KOPT-K1 (cell line): ENCODE data around the gene GSTM3.
"Not testable (repeated sequence)": the region's sequence is repeated elsewhere in the genome, so short reads cannot be mapped to it uniquely, and the experiment has no call there.

Source experiments
- H3K27ac ChIP-seq: fragments of 200-600 bp; sonication (generic); 2 replicates; pipeline ENCODE4 v1.5.1; 2016; ENCODE audit warnings: antibody characterized with exemption, mild to moderate bottlenecking, low read depth, low read length; ENCODE audit not compliant: poor library complexity, severe bottlenecking
- H3K36me3 ChIP-seq: fragments of 200-600 bp; sonication (generic); 2 replicates; pipeline ENCODE4 v1.5.1; 2017; ENCODE audit warnings: antibody characterized with exemption, mild to moderate bottlenecking, low read length, moderate library complexity; ENCODE audit not compliant: insufficient read depth
- H3K9me3 ChIP-seq: fragments of 200-600 bp; sonication (generic); 2 replicates; pipeline ENCODE4 v1.5.1; 2017; ENCODE audit warnings: antibody characterized with exemption, low read length, mild to moderate bottlenecking; ENCODE audit not compliant: insufficient read depth, poor library complexity, severe bottlenecking

GSTM3 gene

GRCh38 chr1:109713636-109714035, 27.2 kb downstream of the GSTM3 start:
- Histone ChIP-seq H3K36me3 (no peaks in the 10 kb centered on the region), H3K9me3 (peaks cover 8% of the 10 kb centered on the region), H3K27ac (no peak overlapping the region)

- H3K36me3 ChIP-seq, result no peaks in the 10 kb centered on the region
- peaks cover 15% of the 10 kb centered on the region for H3K9me3 ChIP-seq
Measured at GRCh38 chr1:109712321-109712864, 28.4 kb downstream of the GSTM3 start.

GRCh38 chr1:109711593-109712320, 29.1 kb downstream of the GSTM3 start, which contains the start of gene GSTM5:
Gene GSTM5, plus strand, starts transcription at chr1:109712251. Its CDS starts 62 bp downstream, at chr1:109712313.
- H3K27ac ChIP-seq, H3K36me3 ChIP-seq: not testable (repeated sequence)
- H3K9me3 ChIP-seq, result peaks cover 15% of the 10 kb centered on the region

More at GRCh38 chr1:109712321-109712864, 28.4 kb downstream of the GSTM3 start:
- no peak overlapping the region for H3K27ac ChIP-seq

DNA sequence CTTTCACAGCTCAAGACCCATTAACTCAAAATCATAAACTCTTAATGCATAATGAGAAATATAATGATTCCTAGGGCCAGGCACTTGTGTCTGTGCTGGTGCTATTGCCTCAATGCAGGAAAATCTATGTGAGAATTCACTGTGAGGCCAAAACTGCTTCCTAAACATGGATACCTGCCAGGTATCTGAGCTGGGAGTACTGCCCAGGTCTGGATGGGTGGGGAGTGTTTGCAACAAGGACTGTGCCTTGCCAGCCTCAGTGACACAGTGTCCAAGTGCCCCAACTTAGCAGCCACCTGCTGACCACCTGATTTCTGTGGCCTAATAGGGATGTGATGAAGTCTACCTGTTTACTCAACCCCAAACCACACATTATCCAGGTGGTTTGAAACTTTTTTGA, 31.0 kb downstream of the GSTM3 start:
- H3K27ac ChIP-seq, H3K36me3 ChIP-seq: not testable (repeated sequence)
- peaks cover 15% of the 10 kb centered on the region for H3K9me3 ChIP-seq

DNA sequence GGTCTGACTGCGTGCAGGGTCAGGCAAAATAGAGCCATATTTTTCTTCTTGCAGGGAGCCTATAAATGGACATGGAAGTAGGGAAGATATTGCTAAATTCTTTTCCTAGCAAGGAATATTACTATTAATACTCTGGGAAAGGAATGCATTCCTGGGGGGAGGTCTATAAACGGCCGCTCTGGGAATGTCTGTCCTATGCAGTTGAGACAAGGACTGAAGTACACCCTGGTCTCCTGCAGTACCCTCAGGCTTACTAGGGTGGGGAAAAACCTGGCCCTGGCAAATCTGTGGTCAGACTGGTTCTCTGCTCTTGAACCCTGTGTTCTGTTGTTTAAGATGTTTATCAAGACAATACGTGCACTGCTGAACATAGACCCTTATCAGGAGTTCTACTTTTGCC, 31.9 kb downstream of the GSTM3 start:
- peaks cover 23% of the 10 kb centered on the region for H3K9me3 ChIP-seq
- not testable (repeated sequence) for H3K36me3 ChIP-seq, H3K27ac ChIP-seq

DNA sequence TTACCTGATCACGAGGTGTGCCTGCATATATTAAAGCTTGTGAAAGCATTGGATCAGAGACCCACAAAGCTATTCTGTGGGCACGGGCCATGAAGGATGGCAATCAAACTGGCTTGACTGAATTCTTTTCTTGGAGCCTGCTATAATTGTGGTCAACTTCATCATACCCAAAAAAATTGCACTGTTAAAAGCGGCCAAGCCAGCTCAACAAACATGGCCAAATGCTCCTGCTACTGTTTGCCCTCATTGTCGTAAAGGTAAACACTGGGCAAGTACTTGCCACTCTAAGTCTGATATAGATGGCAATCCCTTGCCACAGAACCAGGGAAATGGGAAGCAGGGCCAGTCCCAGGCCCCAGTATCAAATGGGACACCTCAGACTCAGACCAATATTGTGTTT, 35.4 kb downstream of the GSTM3 start:
- H3K9me3 ChIP-seq, result peaks cover 35% of the 10 kb centered on the region
- no peaks in the 10 kb centered on the region for H3K36me3 ChIP-seq
- H3K27ac ChIP-seq, result no peak overlapping the region

- H3K9me3 ChIP-seq, result peaks cover 33% of the 10 kb centered on the region
- H3K27ac ChIP-seq, result no peak overlapping the region
- no peaks in the 10 kb centered on the region for H3K36me3 ChIP-seq
Measured at GRCh38 chr1:109704173-109704572, 36.7 kb downstream of the GSTM3 start.

DNA sequence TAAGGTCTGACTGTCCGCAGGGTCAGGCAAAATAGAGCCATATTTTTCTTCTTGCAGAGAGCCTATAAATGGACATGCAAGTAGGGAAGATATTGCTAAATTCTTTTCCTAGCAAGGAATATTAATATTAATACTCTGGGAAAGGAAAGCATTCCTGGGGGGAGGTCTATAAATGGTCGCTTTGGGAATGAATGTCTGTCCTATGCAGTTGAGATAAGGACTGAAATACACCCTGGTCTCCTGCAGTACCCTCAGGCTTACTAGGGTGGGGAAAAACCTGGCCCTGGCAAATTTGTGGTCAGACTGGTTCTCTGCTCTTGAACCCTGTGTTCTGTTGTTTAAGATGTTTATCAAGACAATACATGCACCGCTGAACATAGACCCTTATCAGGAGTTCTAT, 37.9 kb downstream of the GSTM3 start:
- H3K27ac ChIP-seq, result not testable (repeated sequence)
- peaks cover 21% of the 10 kb centered on the region for H3K9me3 ChIP-seq

DNA sequence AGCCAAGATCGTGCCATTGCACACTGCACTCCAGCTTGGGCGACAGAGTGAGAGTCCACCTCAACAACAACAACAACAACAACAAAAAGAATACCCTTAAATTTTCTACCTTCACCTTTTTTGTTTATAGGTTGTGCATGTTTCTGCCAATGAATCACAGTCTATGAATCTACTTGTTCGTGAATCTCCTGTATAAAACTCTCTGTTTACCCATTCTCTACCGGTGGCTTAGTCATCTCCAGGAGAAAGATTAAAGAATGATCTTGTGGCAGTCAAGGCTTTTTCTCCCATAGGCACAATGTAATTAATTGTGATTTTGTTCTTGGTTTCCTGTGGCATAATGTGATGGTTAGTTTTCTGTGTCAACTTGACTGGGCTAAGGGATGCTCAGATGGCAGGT, 43.0 kb downstream of the GSTM3 start:
- H3K27ac ChIP-seq, H3K9me3 ChIP-seq, H3K36me3 ChIP-seq: not testable (repeated sequence)

More for the DNA sequence above, 37.9 kb downstream of the GSTM3 start:
- not testable (repeated sequence) for H3K36me3 ChIP-seq

DNA sequence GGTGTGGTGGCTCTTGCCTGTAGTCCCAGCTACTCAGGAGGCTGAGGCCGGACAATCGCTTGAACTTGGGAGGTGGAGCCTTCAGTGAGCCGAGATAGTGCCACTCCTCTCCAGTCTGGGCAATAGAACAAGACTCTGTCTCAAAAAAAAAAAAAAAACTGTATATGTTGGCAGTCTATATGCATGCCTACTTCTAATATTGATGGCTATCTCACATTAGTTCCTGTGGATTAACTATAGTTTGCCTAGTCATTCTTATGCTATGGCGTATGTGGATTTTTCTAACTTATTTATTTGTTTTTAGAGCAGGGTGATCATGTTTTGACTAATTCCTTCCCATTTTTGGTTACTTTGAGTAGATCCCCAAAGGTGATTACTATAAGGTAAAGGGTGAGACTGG, 43.8 kb downstream of the GSTM3 start:
- Histone ChIP-seq H3K36me3 (no peaks in the 10 kb centered on the region), H3K9me3 (no peaks in the 10 kb centered on the region), H3K27ac (no peak overlapping the region)

- H3K36me3 ChIP-seq, H3K27ac ChIP-seq, H3K9me3 ChIP-seq: not testable (repeated sequence)
Measured at GRCh38 chr1:109695138-109695537, 45.7 kb downstream of the GSTM3 start.

DNA sequence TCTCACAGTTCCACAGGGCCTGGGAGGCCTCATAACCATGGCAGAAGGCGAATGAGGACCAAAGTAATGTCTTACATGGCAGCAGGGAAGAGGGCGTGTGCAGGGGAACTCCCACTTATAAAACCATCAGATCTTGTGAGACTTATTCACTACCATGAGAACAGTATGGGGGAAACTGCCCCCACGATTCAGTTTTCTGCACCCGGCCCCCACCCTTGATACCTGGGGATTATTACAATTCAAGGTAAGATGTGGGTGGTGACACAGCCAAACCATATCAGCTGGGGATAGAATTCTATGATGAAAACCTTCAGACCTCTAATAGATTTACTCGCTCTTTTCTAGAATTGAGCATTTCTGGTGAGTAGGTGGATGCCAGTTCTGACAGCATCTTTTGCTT, 46.4 kb downstream of the GSTM3 start:
- not testable (repeated sequence) for H3K9me3 ChIP-seq, H3K36me3 ChIP-seq, H3K27ac ChIP-seq

DNA sequence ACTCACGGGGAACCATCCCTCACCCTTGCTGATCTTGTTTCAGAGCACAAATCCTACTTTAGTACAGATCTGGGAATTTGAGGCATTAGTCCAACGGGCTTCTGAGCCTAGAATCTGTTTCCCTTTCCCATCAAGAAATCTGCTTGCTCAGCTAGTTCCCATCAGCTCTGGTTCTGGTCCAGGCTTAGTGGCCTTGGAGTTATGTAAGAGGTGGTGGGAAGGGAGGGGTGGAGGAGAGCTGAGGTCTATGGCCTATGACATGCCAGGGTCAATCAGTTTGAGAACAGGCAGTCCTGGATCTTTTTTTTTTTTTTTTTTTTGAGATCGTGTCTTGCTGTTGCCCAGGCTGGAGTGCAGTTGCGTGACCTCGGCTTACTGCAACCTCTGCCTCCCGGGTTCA, 49.1 kb downstream of the GSTM3 start:
- Histone ChIP-seq H3K27ac (no peak overlapping the region), H3K9me3 (no peaks in the 10 kb centered on the region), H3K36me3 (no peaks in the 10 kb centered on the region)

- Histone ChIP-seq H3K27ac (no peak overlapping the region), H3K36me3 (no peaks in the 10 kb centered on the region), H3K9me3 (no peaks in the 10 kb centered on the region)
Measured at GRCh38 chr1:109689844-109690405, 50.9 kb downstream of the GSTM3 start.

GRCh38 chr1:109687641-109688499, 53.0 kb downstream of the GSTM3 start, which contains the start of gene GSTM1:
Gene GSTM1, plus strand, starts transcription at chr1:109687817. Its CDS starts 57 bp downstream, at chr1:109687874.
- no peaks in the 10 kb centered on the region for H3K9me3 ChIP-seq
- H3K27ac ChIP-seq, result no peak within 1 kb of the TSS
- H3K36me3 ChIP-seq, result no peaks in the 10 kb centered on the region
